HepG2 (cell line): Measurements from ENCODE around the gene USP11. TPM values are rescaled to one million over a fixed set of nuclear protein-coding genes. Genes with fewer than 3 reads are reported as not detected.
A peak's percentile ranks its signal among the peaks of the same experiment; 100 is the strongest.

Experiments
- BHLHE40 ChIP-seq: IDR thresholded peaks from 2 replicates; pipeline ENCODE4 v1.6.1; 2011; ENCODE audit warnings: low read length, improper control_type of control experiment
- FOSL2 ChIP-seq: sonication (generic); formaldehyde crosslinking; IDR thresholded peaks from 2 replicates; pipeline ENCODE4 v1.4.0; 2020; ENCODE audit warnings: missing genetic modification reagents
- HNRNPLL ChIP-seq: fragments of 200-400 bp; formaldehyde crosslinking; IDR thresholded peaks from 2 replicates; pipeline ENCODE4 v1.6.1; 2017; ENCODE audit warnings: mild to moderate bottlenecking, low read depth, low read length; ENCODE audit not compliant: poor library complexity, severe bottlenecking
- KMT2B ChIP-seq: IDR thresholded peaks from 2 replicates; pipeline ENCODE4 v1.6.1; 2016; ENCODE audit warnings: missing genetic modification reagents, missing compliant biosample characterization
- MAZ ChIP-seq, 2 experiments: sonication (generic) in 1 of 2; formaldehyde crosslinking in 1 of 2; IDR thresholded peaks; 2 replicates each; pipeline versions ENCODE4 v1.5.0 to v1.6.1; 2012 to 2020; ENCODE audit warnings: low read depth in 2 of 2, mild to moderate bottlenecking in 2 of 2, borderline replicate concordance in 1 of 2, improper control_type of control experiment in 1 of 2, low read length in 1 of 2, missing genetic modification reagents in 1 of 2, moderate library complexity in 1 of 2
- MXD4 ChIP-seq: IDR thresholded peaks from 2 replicates; pipeline ENCODE4 v1.6.1; 2016; ENCODE audit warnings: mild to moderate bottlenecking, missing biosample characterization, missing genetic modification reagents
- MYC ChIP-seq: sonication (generic); formaldehyde crosslinking; IDR thresholded peaks from 2 replicates; pipeline ENCODE4 v1.9.0; 2021; ENCODE audit warnings: missing genetic modification reagents, borderline replicate concordance
- SOX13 ChIP-seq, 3 experiments: fragments of 450-650 bp in 1 of 3; sonication (generic) in 1 of 3; formaldehyde crosslinking in 1 of 3; IDR thresholded peaks in 2 of 3; conservative IDR thresholded peaks in 1 of 3; 2 replicates each; pipeline versions ENCODE4 v1.5.0 to v1.6.1; 2016 to 2020; ENCODE audit warnings: antibody characterized with exemption in 1 of 3, mild to moderate bottlenecking in 1 of 3, missing compliant biosample characterization in 1 of 3, missing genetic modification reagents in 1 of 3, moderate library complexity in 1 of 3
- SUZ12 ChIP-seq: fragments of 150-350 bp; IDR thresholded peaks from 2 replicates; pipeline ENCODE4 v1.6.1; 2014; ENCODE audit warnings: low read depth, low read length
- U2AF1 ChIP-seq: fragments of 200-400 bp; formaldehyde crosslinking; optimal IDR thresholded peaks from 2 replicates; pipeline ENCODE3; 2017; ENCODE audit warnings: mild to moderate bottlenecking, low read depth, low read length
- XRCC5 ChIP-seq: fragments of 200-400 bp; formaldehyde crosslinking; optimal IDR thresholded peaks from 2 replicates; pipeline ENCODE3; 2017; ENCODE audit warnings: mild to moderate bottlenecking, low read length
- ZNF232 ChIP-seq: sonication (generic); formaldehyde crosslinking; IDR thresholded peaks from 2 replicates; pipeline ENCODE4 v1.4.0; 2020; ENCODE audit warnings: missing genetic modification reagents, borderline replicate concordance
- ZNF350 ChIP-seq: sonication (generic); formaldehyde crosslinking; IDR thresholded peaks from 2 replicates; pipeline ENCODE4 v1.4.0; 2020; ENCODE audit warnings: mild to moderate bottlenecking, low read depth, missing genetic modification reagents, borderline replicate concordance
- ZNF780A ChIP-seq: sonication (generic); formaldehyde crosslinking; IDR thresholded peaks from 2 replicates; pipeline ENCODE4 v1.8.0; 2022; ENCODE audit warnings: mild to moderate bottlenecking, missing genetic modification reagents, moderate library complexity
- ZNF788 ChIP-seq: sonication (generic); formaldehyde crosslinking; IDR thresholded peaks from 2 replicates; pipeline ENCODE4 v1.5.0; 2020; ENCODE audit warnings: mild to moderate bottlenecking, missing genetic modification reagents, borderline replicate concordance
- polyA plus RNA-seq, 8 experiments: library from polyadenylated mRNA; depleted of rRNA in 3 of 8; stranded (reverse) in 7 of 8; unstranded in 1 of 8; fragments of >200 nt; fragmentation: Illumina TruSeq in 4 of 8; extraction: Trizol in 4 of 8; gene quantifications; 2 replicates each; pipeline versions ENCODE4 v1.2.1 to v1.2.3, GENCODE V29; 2011 to 2016; ENCODE audit warnings: low read depth in 4 of 8, missing spikeins in 1 of 8, mixed read lengths in 1 of 8; ENCODE audit not compliant: insufficient read depth in 1 of 8
- total RNA-seq, 5 experiments: library from RNA; depleted of rRNA; stranded (reverse); fragments of >200 nt; fragmentation: Illumina TruSeq; extraction: Trizol; gene quantifications; 2 replicates each; pipeline ENCODE4 v1.2.3, GENCODE V29; 2016; ENCODE audit warnings: low read depth in 1 of 5
- TF ChIP-seq, protein P1 (sequence below): IDR thresholded peaks from 2 replicates; pipeline ENCODE4 v1.6.1; 2016
- TF ChIP-seq, protein P2 (sequence below): sonication (generic); formaldehyde crosslinking; IDR thresholded peaks from 2 replicates; pipeline ENCODE4 v1.4.0; 2020; ENCODE audit warnings: missing genetic modification reagents, mild to moderate bottlenecking, borderline replicate concordance
- TF ChIP-seq, protein P3 (sequence below): sonication (generic); formaldehyde crosslinking; conservative IDR thresholded peaks from 2 replicates; pipeline ENCODE4 v1.5.0; 2020; ENCODE audit warnings: missing genetic modification reagents
- TF ChIP-seq, protein P4 (sequence below): sonication (generic); formaldehyde crosslinking; conservative IDR thresholded peaks from 2 replicates; pipeline ENCODE4 v1.4.0; 2020; ENCODE audit warnings: missing genetic modification reagents
- TF ChIP-seq, protein P5 (sequence below): IDR thresholded peaks from 2 replicates; pipeline ENCODE4 v1.6.1; 2012; ENCODE audit warnings: inconsistent platforms
- TF ChIP-seq, protein P6 (sequence below): IDR thresholded peaks from 2 replicates; pipeline ENCODE4 v1.6.1; 2016; ENCODE audit warnings: low read depth, control low read depth

USP11 gene
- total and polyA plus RNA-seq, 2 of the 13 experiments (the other 11 are each of a cell fraction or from before 2014, with no cell fraction given) = 23.8 to 31.7 TPM

DNA sequence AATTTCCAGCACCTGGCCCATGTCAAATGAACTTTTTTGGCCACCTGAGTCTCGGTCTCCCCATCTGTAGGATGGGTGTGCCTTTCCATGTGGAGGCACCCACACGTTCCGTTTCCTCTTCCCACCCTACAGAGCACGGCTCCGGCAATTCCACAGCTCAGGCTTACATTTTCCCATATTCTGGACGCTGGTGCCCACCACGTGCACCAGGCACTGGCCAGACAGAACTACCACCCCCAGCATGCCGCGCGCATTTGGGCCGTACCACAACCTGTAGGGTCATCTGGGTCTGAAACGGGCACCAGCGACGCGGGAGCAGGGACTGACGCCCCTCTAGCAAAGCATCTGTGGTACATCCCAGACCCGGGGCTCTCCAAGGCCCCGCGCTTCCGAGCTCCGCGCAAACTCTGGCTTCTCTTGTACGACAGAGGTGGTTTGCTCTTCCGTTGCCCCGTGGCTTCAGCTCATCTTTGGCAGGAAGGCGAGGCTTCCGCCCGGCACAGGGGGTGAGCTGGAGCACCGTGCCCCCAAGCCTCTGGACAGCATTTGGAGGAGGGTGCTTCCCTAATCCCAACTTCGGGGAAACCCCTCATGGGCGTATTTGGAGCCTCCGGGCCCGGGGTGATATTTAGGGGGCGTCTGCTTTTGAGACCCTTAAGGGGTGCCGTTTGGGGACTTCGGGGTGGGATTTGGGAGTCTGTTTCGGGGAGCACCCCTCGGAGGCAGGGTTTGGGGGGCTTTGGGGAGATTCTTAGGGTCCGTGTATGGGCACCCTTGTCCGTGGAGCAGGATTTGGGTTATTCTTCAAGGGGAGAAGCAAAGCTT lies 42.2 kb upstream of the USP11 start (continued):
- peak; percentile 52; the same call in 1 of the 2 replicates for TF ChIP-seq ZNF350 (CRISPR knock-in tag)
- TF ChIP-seq, protein P1, sequence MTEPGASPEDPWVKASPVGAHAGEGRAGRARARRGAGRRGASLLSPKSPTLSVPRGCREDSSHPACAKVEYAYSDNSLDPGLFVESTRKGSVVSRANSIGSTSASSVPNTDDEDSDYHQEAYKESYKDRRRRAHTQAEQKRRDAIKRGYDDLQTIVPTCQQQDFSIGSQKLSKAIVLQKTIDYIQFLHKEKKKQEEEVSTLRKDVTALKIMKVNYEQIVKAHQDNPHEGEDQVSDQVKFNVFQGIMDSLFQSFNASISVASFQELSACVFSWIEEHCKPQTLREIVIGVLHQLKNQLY (CRISPR knock-in tag) = no peak
- TF ChIP-seq MAZ (IDR thresholded peaks at IDR 0.05; ENCODE audit: borderline replicate concordance, low read depth, low read length) = no peak
- 0 out of 2 replicates have a peak, but pooled peaks have one; percentile 16 for TF ChIP-seq MAZ (CRISPR knock-in tag; IDR thresholded peaks at IDR 0.05; ENCODE audit: low read depth)
- TF ChIP-seq KMT2B (CRISPR knock-in tag) = peak; percentile 48; the same call in 1 of the 2 replicates
- TF ChIP-seq XRCC5 = peak; percentile 68
- no peak for TF ChIP-seq ZNF780A (CRISPR knock-in tag)
- TF ChIP-seq ZNF232 = 0 out of 2 replicates have a peak, but pooled peaks have one; percentile 56
- TF ChIP-seq MYC (CRISPR knock-in tag) = peak; percentile 98
- peak; percentile 97 for TF ChIP-seq BHLHE40
- TF ChIP-seq U2AF1 = no peak
- TF ChIP-seq ZNF788 (CRISPR knock-in tag) = peak; percentile 61; the same call in 1 of the 2 replicates
- TF ChIP-seq SUZ12 = peak; percentile 55
- TF ChIP-seq MXD4 (CRISPR knock-in tag) = peak; percentile 66
- TF ChIP-seq, protein P2, sequence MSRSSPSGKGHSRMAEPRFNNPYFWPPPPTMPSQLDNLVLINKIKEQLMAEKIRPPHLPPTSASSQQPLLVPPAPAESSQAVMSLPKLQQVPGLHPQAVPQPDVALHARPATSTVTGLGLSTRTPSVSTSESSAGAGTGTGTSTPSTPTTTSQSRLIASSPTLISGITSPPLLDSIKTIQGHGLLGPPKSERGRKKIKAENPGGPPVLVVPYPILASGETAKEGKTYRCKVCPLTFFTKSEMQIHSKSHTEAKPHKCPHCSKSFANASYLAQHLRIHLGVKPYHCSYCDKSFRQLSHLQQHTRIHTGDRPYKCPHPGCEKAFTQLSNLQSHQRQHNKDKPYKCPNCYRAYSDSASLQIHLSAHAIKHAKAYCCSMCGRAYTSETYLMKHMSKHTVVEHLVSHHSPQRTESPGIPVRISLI (CRISPR knock-in tag) = no peak
- TF ChIP-seq, protein P3, sequence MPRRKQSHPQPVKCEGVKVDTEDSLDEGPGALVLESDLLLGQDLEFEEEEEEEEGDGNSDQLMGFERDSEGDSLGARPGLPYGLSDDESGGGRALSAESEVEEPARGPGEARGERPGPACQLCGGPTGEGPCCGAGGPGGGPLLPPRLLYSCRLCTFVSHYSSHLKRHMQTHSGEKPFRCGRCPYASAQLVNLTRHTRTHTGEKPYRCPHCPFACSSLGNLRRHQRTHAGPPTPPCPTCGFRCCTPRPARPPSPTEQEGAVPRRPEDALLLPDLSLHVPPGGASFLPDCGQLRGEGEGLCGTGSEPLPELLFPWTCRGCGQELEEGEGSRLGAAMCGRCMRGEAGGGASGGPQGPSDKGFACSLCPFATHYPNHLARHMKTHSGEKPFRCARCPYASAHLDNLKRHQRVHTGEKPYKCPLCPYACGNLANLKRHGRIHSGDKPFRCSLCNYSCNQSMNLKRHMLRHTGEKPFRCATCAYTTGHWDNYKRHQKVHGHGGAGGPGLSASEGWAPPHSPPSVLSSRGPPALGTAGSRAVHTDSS = 0 out of 2 replicates have a peak, but pooled peaks have one; percentile 21
- TF ChIP-seq SOX13 (IDR thresholded peaks at IDR 0.05) = no peak
- 0 out of 4 replicates have a peak, but pooled peaks of 1 of the 2 experiments have one; percentile 14 for TF ChIP-seq SOX13 (CRISPR knock-in tag; conservative IDR thresholded peaks at IDR 0.05 in 1 of 2, IDR thresholded peaks at IDR 0.05 in 1 of 2)
- 0 out of 2 replicates have a peak, but pooled peaks have one; percentile 31 for TF ChIP-seq FOSL2
- TF ChIP-seq, protein P4, sequence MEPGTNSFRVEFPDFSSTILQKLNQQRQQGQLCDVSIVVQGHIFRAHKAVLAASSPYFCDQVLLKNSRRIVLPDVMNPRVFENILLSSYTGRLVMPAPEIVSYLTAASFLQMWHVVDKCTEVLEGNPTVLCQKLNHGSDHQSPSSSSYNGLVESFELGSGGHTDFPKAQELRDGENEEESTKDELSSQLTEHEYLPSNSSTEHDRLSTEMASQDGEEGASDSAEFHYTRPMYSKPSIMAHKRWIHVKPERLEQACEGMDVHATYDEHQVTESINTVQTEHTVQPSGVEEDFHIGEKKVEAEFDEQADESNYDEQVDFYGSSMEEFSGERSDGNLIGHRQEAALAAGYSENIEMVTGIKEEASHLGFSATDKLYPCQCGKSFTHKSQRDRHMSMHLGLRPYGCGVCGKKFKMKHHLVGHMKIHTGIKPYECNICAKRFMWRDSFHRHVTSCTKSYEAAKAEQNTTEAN (CRISPR knock-in tag) = no peak
- TF ChIP-seq, protein P5, sequence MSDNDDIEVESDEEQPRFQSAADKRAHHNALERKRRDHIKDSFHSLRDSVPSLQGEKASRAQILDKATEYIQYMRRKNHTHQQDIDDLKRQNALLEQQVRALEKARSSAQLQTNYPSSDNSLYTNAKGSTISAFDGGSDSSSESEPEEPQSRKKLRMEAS = peak; percentile 96
- TF ChIP-seq, protein P6, sequence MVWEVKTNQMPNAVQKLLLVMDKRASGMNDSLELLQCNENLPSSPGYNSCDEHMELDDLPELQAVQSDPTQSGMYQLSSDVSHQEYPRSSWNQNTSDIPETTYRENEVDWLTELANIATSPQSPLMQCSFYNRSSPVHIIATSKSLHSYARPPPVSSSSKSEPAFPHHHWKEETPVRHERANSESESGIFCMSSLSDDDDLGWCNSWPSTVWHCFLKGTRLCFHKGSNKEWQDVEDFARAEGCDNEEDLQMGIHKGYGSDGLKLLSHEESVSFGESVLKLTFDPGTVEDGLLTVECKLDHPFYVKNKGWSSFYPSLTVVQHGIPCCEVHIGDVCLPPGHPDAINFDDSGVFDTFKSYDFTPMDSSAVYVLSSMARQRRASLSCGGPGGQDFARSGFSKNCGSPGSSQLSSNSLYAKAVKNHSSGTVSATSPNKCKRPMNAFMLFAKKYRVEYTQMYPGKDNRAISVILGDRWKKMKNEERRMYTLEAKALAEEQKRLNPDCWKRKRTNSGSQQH (CRISPR knock-in tag) = no peak
- peak; percentile 69 for TF ChIP-seq HNRNPLL
